ENCODE measurements around the gene JAKMIP2. TPM values are rescaled to one million over a fixed set of nuclear protein-coding genes. Genes with fewer than 3 reads are reported as not detected.

Gene JAKMIP2
- total and polyA plus RNA-seq, 2 donors (not counting 3 experiments of a cell fraction or from before 2014, with no cell fraction given): not detected

GRCh38 chr5:147701468-147701867, 81.1 kb downstream of the JAKMIP2 start:
- POLR2A ChIA-PET: no interaction called here
- Histone ChIP-seq H3K27me3 (ENCODE audit: control insufficient read depth in 2 of 2, insufficient read depth in 2 of 2, low read length in 2 of 2) (peaks cover 0 to 2% of the 10 kb centered on the region in 2 experiments), H4K20me1 (replicated peaks; ENCODE audit: control insufficient read depth, extremely low read depth, insufficient read depth, low read length) (no peaks in the 10 kb centered on the region), H3K9me1 (replicated peaks; ENCODE audit: control insufficient read depth, extremely low read depth, insufficient read depth, low read length) (no peaks in the 10 kb centered on the region), H3K4me1 (ENCODE audit: control insufficient read depth, extremely low read depth, insufficient read depth, low read length) (no peaks in the 10 kb centered on the region), H3K4me2 (ENCODE audit: insufficient read depth, low read length) (no peak overlapping the region), H2AFZ (ENCODE audit: low read depth, low read length) (no peak overlapping the region), H3K9ac (replicated peaks; ENCODE audit: extremely low read depth, insufficient read depth, low read length) (no peak overlapping the region), H3K27ac (ENCODE audit: insufficient read depth, low read depth, low read length) (no peak overlapping the region), H3K79me2 (ENCODE audit: control insufficient read depth, insufficient read depth, low read length) (no peaks in the 10 kb centered on the region), H3K9me3 (replicated peaks; ENCODE audit: control insufficient read depth, insufficient read depth, low read length) (no peaks in the 10 kb centered on the region), H3K36me3 (ENCODE audit: control insufficient read depth in 2 of 2, extremely low read depth in 1 of 2, insufficient read depth in 2 of 2, low read length in 2 of 2) (no peaks in the 10 kb centered on the region), H3K4me3 (replicated peaks in 1 of 3; ENCODE audit: insufficient read depth in 1 of 3, low read depth in 1 of 3, low read length in 3 of 3) (no peak overlapping the region)
- CTCF ChIA-PET: no interaction called here
- DNase-seq (ENCODE audit: low read depth, low spot score): no peak
- no TSS peak for BruUV-seq (replicated peaks)
- dilution Hi-C loops (cut with MboI; ENCODE audit: extremely low pct_ligation_motif_present, low sequenced_read_pairs) (no loop called here), intact Hi-C loops (cut with micrococcal nuclease) (no loop called here)
- no peak for FAIRE-seq
- TF ChIP-seq JUN (IDR thresholded peaks at IDR 0.05; ENCODE audit: borderline replicate concordance, insufficient read depth, insufficient read length, low read depth) (no peak), MYC (IDR thresholded peaks at IDR 0.05; ENCODE audit: low read depth, low read length) (no peak), MAX (IDR thresholded peaks at IDR 0.05; ENCODE audit: insufficient read depth, insufficient read length) (no peak), GATA2 (IDR thresholded peaks at IDR 0.05; ENCODE audit: insufficient read depth, insufficient read length, low read depth, low read length) (no peak), POLR2AphosphoS5 (IDR thresholded peaks at IDR 0.05; ENCODE audit: insufficient read depth, low read depth, low read length) (no peak), POLR2A (IDR thresholded peaks at IDR 0.05; ENCODE audit: low read depth, low read length) (no peak), CTCF (IDR thresholded peaks at IDR 0.05; ENCODE audit: extremely low read depth in 1 of 2, insufficient read depth in 1 of 2, low read depth in 1 of 2, low read length in 2 of 2) (no peak), EZH2 (IDR thresholded peaks at IDR 0.05; ENCODE audit: borderline replicate concordance, low read depth, low read length, severe bottlenecking) (no peak), FOS (IDR thresholded peaks at IDR 0.05; ENCODE audit: borderline replicate concordance, insufficient read depth, low read length) (no peak)
